ENCODE measurements around the gene CYTH4. TPM values are rescaled to one million over a fixed set of nuclear protein-coding genes. Genes with fewer than 3 reads are reported as not detected.
"Not testable (repeated sequence)": the region's sequence is repeated elsewhere in the genome, so short reads cannot be mapped to it uniquely, and the experiment has no call there.

CYTH4 gene
- polyA plus RNA-seq, 3 donors, result 2.4 to 3.0 (median 2.8) TPM

GRCh38 chr22:37248251-37248650 lies 34.1 kb upstream of the CYTH4 start:
- no peak for DNase-seq (ENCODE audit: low read depth in 3 of 3, low spot score in 2 of 3)

DNA sequence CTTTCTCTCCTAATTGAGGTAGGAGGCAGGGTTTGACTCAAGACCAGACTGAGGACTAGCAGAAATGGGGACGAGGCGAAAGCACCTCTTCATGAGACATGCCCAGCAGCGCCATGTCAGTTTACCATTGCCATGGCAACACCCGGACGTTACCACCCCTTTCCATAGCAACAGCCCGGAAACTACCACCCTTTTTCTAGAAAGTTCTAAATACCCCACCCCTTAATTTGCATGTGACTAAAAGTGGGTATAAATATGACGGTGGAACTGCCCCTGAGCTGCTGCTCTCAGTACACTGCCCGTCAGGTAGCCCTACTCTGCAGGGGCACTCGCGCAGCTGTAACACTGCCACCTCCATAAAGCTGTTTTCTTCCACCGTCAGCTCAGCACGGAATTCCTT lies 32.3 kb upstream of the CYTH4 start:
- no peak for DNase-seq (ENCODE audit: low read depth in 3 of 3, low spot score in 2 of 3)

DNA sequence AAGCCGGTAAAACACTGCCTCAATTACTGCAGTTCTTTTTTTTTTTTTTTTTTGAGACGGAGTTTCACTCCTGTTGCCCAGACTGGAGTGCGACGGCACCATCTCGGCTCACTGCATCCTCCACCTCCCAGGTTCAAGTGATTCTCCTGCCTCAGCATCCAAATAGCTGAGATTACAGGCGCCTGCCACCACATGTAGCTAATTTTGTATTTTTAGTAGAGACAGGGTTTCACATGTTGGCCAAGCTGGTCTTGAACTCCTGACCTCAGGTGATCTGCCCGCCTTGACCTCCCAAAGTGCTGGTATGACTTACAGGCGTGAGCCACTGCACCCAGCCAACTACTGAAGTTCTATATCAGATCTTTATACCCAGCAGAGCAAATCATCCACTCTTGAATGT lies 30.5 kb upstream of the CYTH4 start:
- DNase-seq (ENCODE audit: low read depth in 3 of 3, low spot score in 2 of 3), result not testable (repeated sequence)

GRCh38 chr22:37253126-37253660 lies 29.1 kb upstream of the CYTH4 start:
- DNase-seq (ENCODE audit: low read depth in 3 of 3, low spot score in 2 of 3), result no peak

- DNase-seq (ENCODE audit: low read depth in 3 of 3, low spot score in 2 of 3), result no peak
Observed at GRCh38 chr22:37254209-37254866, 28.0 kb upstream of the CYTH4 start.

GRCh38 chr22:37254867-37255233 lies 27.5 kb upstream of the CYTH4 start:
- DNase-seq (ENCODE audit: low read depth in 3 of 3, low spot score in 2 of 3), result no peak

DNA sequence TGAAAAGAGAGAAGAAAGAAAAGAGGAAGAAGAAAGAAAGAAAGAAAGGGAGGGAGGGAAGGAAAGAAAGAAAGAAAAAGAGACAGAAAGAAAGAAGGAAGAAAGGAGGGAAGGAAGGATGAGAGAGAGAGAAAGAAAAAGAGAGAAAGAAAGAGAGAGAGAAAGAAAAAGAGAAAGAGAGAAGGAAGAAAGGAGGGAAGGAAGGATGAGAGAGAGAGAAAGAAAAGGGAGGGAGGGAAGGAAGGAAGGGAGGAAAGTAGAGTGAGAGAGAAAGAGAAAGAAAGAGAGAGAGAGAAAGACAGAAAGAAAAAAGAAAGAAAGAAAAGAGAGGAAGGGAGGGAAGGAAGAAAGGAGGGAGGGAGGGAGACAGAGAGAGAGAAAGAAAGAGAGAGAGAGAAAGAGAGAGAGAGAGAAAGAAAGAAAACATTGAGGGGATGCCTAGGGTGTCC lies 26.7 kb upstream of the CYTH4 start:
- DNase-seq (ENCODE audit: low read depth in 3 of 3, low spot score in 2 of 3), result no peak

GRCh38 chr22:37256075-37256726 lies 26.1 kb upstream of the CYTH4 start:
- DNase-seq (ENCODE audit: low read depth in 3 of 3, low spot score in 2 of 3), result no peak

GRCh38 chr22:37258005-37258752 lies 24.1 kb upstream of the CYTH4 start:
- no peak for DNase-seq (ENCODE audit: low read depth in 3 of 3, low spot score in 2 of 3)

DNA sequence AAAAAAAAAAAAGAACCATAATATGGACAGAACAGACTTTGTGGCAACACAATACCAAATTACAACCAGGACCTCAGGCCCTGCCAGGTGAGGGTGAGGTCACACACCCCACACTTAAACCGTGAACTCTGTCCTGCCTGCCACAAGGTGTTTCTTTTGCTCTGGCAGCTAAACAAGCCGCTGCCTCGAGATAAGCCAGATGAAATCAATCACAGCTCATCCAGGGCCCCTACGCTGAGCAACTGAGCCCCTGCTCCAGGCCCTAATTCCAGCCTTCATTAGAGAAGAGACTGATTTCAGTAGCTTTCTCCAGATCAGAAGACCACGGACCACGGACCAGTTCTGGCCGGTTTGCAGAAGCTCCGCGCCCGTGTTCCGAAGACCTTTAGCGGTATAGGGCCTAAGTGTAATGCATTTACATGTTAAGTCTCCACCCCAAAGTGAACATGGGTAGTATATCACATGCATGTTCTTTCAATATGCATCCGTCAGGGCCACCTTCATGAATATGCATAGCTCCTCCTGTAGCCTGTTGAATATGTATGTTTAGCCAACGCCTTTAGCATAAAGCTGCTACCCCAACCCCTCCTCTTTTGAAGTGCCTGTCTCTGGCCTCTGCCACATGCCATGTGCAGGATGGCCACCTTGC lies 23.4 kb upstream of the CYTH4 start:
- no peak for DNase-seq (ENCODE audit: low read depth in 3 of 3, low spot score in 2 of 3)

- DNase-seq (ENCODE audit: low read depth in 3 of 3, low spot score in 2 of 3), result no peak
Observed at GRCh38 chr22:37259540-37260029, 22.7 kb upstream of the CYTH4 start.

DNA sequence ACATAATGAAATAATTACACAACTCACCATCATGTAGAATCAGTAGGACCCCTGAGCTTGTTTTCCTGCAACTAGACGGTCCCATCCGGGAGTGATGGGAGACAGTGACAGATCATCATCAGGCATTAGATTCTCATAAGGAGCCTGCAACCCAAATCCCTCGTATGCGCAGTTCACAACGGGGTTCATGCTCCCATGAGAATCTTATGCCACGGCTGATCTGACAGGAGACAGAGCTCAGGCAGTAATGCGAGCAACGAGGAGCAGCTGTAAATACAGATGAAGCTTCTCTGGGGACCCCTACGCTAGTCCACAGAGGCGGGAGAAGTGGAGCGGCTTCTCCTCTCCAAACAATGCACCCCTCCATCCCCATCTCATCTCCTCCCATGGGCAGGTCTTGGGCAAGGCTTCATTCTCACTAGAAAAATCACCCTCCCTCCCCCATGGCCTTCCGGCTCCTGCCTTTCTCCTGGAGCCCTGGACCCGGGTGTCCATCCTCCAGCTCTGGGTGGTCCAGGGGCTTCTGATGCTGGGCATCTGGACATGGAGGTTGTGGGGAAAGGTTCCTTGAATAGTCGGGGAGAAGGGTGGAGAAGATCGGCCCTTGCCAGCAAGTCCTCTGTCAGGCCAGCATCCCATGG lies 22.0 kb upstream of the CYTH4 start:
- no peak for DNase-seq (ENCODE audit: low read depth in 3 of 3, low spot score in 2 of 3)

GRCh38 chr22:37260901-37261336 lies 21.4 kb upstream of the CYTH4 start:
- DNase-seq (ENCODE audit: low read depth in 3 of 3, low spot score in 2 of 3), result peak in 2 of 3 donors; percentile 41

GRCh38 chr22:37262346-37262745 lies 20.0 kb upstream of the CYTH4 start:
- no peak for DNase-seq (ENCODE audit: low read depth in 3 of 3, low spot score in 2 of 3)

- DNase-seq (ENCODE audit: low read depth in 3 of 3, low spot score in 2 of 3), result no peak
Observed at GRCh38 chr22:37263966-37264887, 18.1 kb upstream of the CYTH4 start.

GRCh38 chr22:37266581-37267134 lies 15.7 kb upstream of the CYTH4 start:
- DNase-seq (ENCODE audit: low read depth in 3 of 3, low spot score in 2 of 3), result no peak

GRCh38 chr22:37267135-37267587 lies 15.1 kb upstream of the CYTH4 start:
- peak in 1 of 3 donors; percentile 31 for DNase-seq (ENCODE audit: low read depth in 3 of 3, low spot score in 2 of 3)

DNA sequence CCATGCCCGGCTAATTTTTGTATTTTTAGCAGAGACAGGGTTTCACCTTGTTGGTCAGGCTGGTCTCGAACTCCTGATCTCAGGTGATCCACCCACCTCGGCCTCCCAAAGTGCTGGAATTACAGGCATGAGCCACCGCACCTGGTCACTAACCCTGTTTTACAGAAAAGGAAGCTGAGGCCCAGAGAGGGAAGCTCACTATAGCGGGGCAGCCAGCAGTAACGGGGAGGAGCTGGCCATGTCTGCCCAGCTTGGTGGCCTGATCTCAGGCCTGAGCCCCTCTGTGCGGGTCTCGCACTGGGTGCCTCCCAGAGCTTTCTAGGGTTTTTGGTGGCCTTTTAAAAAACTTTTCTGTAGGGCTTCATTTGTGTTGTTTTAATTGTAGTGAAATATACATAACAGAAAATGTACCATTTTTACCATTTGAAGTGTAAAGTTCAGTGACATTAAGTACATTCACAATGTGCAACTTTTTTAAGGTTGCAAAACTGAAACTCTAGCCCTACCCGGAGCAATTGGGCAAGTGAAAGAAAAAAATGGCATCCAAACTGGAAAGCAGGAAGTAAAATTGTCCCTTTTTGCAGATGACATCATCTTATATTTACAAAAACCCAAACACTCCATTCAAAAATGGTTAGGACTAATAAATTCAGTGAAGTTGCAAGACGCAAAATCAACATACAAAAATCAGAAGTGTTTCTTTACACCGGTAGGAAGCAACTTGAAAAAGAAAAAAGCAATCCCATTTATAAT lies 14.5 kb upstream of the CYTH4 start:
- no peak for DNase-seq (ENCODE audit: low read depth in 3 of 3, low spot score in 2 of 3)

Measured in right renal cortex interstitium (tissue), 3 donors.